HG03571 (cell line): ENCODE data around the gene GOLGB1.
A peak's percentile ranks its signal among the peaks of the same experiment; 100 is the strongest.
"Not testable (repeated sequence)": the region's sequence is repeated elsewhere in the genome, so short reads cannot be mapped to it uniquely, and the experiment has no call there.

Experiments used
- ATAC-seq: cut with Tn5 transposase; IDR thresholded peaks from one replicate; pipeline ENCODE4 v1.9.1; 2021; ENCODE audit not compliant: unreplicated experiment

The GOLGB1 gene

GRCh38 chr3:121743106-121743505, 6.4 kb downstream of the GOLGB1 start:
- not testable (repeated sequence) for ATAC-seq

GRCh38 chr3:121740896-121741295, 8.6 kb downstream of the GOLGB1 start:
- no peak for ATAC-seq

- ATAC-seq: no peak
Observed at GRCh38 chr3:121739902-121740301, 9.6 kb downstream of the GOLGB1 start.

GRCh38 chr3:121737644-121738043, 11.9 kb downstream of the GOLGB1 start:
- no peak for ATAC-seq

- ATAC-seq: no peak
Observed at GRCh38 chr3:121736112-121736511, 13.4 kb downstream of the GOLGB1 start.

GRCh38 chr3:121735047-121735696, 14.4 kb downstream of the GOLGB1 start:
- ATAC-seq: peak; percentile 98

GRCh38 chr3:121730940-121731687, 18.4 kb downstream of the GOLGB1 start:
- ATAC-seq: no peak

DNA sequence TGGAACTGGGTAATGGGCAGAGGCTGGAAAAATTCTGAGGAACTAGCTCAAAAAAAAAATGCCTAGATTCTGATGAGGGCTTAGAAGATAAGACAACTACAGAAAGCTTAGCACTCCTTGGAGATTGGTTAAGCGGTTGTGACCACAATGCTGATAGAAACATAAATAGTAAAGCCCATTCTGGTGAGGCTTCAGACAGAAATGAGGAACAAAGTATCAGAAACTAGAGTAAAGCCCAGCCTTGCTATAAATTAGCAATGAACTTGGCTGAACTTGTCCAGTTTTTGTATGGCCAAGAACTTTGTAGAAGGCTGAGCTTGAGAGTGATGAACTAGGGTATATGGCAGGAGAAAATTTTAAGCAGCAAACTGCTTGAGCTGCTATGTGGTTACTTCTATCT, 25.4 kb downstream of the GOLGB1 start:
- ATAC-seq: peak; percentile 82

DNA sequence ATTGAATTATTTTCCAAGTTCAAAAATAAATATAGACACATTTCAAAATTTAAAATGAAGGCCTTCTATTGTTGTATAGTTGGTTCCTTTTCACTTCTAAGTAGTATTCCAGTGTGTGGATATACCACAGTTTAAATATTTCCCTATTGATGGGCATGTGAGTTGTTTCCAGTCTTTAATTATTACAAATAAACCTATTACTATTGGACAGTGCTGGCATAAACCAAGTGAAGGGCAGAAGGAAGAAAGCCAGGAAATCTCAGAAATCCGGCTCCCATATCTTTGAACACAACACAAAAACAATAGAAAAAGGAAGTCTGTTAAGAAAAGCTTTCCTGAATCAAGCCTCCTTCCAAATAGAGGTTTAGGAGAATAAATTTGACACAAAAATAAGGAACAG, 26.1 kb downstream of the GOLGB1 start:
- ATAC-seq: no peak

GRCh38 chr3:121722411-121722810, 27.1 kb downstream of the GOLGB1 start:
- ATAC-seq: no peak

GRCh38 chr3:121720163-121720562, 29.4 kb downstream of the GOLGB1 start:
- ATAC-seq: no peak

DNA sequence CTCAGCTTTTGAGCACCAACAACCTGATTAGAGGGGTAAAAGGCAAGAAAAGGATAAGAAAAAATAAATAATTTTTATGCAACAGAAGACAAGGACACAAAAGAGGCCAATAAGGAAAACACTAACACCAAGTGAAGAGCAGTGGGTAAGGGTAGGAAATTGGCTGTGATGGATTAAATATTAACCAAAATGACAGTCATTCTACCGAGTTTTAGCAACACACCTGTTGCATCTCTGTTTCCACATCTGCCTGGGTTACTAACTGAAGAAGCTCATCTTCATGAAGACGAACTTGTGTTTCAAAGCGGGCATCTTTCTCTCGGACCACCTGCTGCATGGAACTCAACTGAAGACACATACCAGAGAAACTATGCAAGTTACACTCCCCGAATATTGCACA, 30.1 kb downstream of the GOLGB1 start:
- no peak for ATAC-seq

DNA sequence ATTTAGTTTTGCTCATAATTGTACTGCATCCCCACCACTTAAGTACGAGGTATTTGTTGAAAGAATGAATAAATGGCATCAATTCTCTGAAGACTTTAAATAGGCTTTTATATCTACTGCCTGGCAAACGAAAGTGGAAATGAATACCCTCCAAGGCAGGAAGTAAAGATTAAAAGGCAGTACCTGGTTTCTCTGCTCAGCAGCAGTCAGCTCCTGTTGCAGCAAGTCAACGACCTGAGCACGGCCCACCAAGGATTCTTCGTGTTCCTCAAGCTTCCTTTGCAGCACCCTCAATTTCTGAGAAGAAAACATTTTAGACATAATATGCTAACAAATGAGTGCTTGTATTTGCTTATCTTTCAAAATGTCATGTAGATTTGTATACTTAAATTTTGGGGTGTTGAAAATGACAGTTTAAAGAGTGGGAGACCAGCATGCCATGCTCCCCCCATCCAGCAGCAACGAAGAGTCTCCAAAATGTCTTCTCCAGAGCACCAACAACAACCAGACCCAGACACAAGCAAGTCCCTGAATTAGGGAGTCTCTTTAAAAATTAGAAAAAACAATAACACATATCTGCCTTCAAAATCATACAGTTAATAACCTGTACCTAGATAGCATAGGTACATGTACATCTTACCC, 31.2 kb downstream of the GOLGB1 start:
- no peak for ATAC-seq

DNA sequence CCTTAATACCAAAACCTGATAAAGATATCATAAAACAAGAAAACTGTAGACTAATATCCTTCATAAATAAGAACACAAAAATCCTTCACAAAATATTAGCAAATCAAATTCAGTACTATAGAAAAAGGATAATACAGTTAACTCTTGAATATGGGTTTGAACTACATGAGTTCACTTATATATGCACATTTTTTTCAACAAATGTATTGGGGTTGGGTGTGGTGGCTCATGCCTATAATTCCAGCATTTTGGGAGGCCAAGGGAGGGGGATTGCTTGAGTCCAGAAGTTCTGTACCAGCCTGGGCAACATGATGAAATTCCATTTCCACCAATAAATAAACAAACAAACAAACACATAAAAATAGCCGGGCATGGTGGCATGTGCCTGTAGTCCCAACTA, 39.2 kb downstream of the GOLGB1 start:
- no peak for ATAC-seq

DNA sequence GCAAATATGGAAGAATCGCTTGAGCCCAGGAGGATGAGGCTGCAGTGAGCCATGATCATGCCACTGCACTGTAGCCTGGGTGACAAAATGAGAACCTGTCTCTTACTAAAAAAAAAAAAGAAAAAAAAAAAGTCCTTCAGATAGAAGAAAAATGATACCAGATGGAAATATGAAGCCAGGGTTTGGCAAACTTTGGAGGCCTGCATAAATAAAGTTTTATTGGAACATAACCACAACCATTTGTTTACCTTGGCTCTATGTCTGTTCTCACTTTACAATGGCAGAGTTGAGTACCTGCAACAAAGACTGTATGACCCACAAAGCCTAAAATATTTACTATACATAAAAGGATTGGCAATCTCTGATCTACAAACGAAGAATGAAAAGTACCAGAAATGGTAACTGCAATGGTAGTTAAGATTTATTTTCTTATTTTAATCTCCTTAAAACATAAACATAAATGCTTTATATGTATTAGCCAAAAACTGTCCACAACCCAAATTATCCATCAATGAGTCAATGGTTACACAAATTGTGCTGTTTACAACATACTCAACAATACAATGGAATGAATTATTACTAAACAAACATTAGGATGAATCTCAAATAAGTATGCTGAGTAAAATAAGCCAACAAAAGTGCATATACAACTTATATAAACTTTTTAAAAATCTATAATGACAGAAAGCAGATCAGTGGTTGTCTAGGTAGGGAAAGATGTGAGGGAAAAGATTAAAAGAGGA, 41.8 kb downstream of the GOLGB1 start:
- ATAC-seq: no peak

GRCh38 chr3:121705541-121705940, 44.0 kb downstream of the GOLGB1 start:
- ATAC-seq: no peak

DNA sequence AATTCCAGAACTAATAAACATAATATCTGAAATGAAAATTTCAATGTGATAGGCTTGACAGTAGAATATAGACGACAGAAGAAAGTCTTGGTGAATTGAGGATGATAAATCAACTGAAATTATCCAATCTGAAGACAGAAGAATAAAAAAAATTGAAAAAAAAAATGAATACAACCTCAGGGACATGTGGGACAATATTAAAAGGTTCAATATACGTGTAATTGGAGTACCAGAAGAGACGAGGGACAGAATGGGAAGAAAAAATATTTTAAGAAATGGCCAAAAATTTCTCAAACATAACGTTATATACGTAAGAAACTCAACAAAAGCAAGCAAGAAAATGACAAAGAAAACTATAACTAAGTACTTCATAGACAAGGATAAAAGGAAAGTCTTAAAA, 45.6 kb downstream of the GOLGB1 start:
- ATAC-seq: no peak

- ATAC-seq: no peak
Observed at GRCh38 chr3:121698901-121699300, 50.6 kb downstream of the GOLGB1 start.

GRCh38 chr3:121698476-121698875, 51.1 kb downstream of the GOLGB1 start:
- ATAC-seq: no peak

GRCh38 chr3:121696186-121696585, 53.4 kb downstream of the GOLGB1 start:
- no peak for ATAC-seq

DNA sequence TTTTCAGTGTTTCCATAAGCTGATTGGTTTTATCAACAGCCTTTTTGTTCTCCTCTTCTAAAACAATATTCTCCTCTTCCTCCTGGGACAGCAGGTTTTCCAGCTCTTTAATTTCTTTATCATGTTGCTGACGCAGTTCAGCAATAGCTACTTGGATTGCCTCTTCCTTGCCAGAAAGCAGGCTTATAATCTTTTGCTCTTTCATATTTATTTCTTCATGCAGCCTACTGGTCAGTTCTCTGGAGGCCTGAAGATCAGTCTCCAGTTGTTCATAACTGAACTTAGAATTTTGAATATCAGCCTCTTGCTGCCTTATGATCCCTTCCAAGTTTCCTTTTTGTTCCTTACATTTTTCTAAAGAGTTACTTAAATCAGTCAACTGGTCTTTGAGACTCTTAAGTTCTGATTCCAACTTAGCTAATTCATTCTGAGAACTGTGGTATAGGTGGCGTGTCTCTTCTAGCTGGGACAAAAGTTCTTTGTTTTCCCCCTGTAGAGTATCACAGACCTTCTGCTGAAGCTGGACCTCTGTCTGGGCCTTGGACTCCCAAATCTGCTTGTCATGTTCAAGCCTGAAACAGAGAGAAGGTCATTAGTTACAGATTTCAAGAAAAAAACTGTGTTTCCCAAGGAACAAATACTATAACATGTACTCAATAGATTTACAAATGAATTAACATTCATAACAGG, 57.4 kb downstream of the GOLGB1 start:
- no peak for ATAC-seq
